AG09319 (cell line): ENCODE data around the gene NTPCR.

ENCODE experiments used
- DNase-seq: peaks from one replicate; pipeline ENCODE4 v3.0.0-alpha.2; 2010; ENCODE audit warnings: low read depth; ENCODE audit errors: extremely low read depth
- TF ChIP-seq, protein P1 (sequence below): IDR thresholded peaks from 2 replicates; pipeline ENCODE4 v1.5.1; 2011; ENCODE audit warnings: low read depth, mild to moderate bottlenecking, inconsistent platforms, low read length, moderate library complexity

Gene NTPCR

GRCh38 chr1:232950197-232951176 lies at the start of gene NTPCR:
NTPCR (plus strand) TSS chr1:232950611; CDS start chr1:232950711, 100 bp downstream.
- TF ChIP-seq, protein P1, sequence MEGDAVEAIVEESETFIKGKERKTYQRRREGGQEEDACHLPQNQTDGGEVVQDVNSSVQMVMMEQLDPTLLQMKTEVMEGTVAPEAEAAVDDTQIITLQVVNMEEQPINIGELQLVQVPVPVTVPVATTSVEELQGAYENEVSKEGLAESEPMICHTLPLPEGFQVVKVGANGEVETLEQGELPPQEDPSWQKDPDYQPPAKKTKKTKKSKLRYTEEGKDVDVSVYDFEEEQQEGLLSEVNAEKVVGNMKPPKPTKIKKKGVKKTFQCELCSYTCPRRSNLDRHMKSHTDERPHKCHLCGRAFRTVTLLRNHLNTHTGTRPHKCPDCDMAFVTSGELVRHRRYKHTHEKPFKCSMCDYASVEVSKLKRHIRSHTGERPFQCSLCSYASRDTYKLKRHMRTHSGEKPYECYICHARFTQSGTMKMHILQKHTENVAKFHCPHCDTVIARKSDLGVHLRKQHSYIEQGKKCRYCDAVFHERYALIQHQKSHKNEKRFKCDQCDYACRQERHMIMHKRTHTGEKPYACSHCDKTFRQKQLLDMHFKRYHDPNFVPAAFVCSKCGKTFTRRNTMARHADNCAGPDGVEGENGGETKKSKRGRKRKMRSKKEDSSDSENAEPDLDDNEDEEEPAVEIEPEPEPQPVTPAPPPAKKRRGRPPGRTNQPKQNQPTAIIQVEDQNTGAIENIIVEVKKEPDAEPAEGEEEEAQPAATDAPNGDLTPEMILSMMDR, result peak; percentile 16
- peak; percentile 75 for DNase-seq

- no peak for DNase-seq
- TF ChIP-seq, protein P1, result no peak
These were observed 49.6 kb upstream of the NTPCR start for GRCh38 chr1:232900818-232901217.

GRCh38 chr1:232901255-232901654 lies 49.2 kb upstream of the NTPCR start:
- TF ChIP-seq, protein P1, result no peak
- no peak for DNase-seq

DNA sequence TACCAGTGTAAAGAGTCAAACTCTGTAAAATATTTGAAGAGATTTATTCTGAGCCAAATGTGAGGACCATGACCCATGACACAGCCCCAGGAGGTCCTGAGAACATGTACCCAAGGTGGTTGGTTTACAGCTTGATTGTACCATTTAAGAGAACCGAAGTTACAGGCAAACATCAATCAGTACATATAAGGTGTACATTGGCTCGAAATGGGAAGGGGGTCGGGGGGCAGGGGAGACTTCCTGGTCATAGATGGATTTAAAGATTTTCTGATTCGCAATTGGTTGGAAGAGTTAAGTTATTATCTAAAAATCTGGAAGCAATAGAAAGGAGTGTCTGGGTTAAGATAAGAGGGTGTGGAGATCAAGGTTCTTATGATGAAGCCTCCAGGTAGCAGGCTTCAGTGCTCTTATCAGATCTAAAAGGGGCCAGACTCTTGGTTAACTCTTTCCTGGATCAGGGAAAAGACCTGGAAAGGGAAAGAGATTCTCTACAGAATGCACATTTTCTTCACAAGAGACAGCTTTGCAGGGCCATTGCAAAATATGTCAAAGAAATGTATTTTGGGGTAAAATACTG lies 47.5 kb upstream of the NTPCR start:
- no peak for DNase-seq
- TF ChIP-seq, protein P1, result no peak

DNA sequence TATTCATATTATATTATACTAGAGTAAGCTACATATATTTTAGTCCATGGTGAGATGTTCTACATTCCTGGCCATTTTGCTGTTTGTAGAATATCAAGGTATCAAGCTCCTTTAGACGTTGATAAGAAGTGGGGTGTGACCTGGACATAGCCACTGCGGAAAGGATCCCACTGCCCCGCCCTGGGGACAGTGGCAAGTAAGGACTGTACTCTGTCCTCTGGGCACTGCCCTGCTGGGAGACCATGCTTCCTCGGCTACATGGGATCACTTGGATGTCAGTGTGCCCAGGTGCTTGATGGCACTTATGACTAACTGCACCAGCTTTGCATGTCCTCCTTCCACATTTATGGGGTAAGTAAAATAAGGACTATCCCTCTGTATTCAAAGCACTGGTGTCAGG lies 46.3 kb upstream of the NTPCR start:
- DNase-seq, result no peak

DNA sequence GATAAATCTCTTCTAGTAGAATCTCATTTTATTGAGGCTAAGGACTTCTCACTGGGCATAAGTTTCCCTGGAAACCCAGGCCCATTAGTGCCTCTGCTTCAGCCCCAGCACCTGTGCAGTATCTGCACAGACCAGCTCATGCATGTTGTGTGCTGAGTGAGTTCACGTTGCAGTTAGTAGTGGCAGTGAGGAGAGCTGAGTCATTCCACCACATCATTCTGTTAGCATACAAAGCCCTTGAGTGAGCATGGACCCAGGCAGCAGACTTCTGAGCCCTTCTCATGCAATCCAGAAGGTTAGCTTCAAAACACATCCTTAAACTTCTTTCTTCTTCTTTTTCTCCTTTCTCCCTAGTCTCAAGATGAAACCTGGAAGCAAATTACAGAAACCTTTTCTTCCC lies 45.8 kb upstream of the NTPCR start:
- TF ChIP-seq, protein P1, result no peak
- DNase-seq, result no peak

More for the DNA sequence above, 46.3 kb upstream of the NTPCR start:
- TF ChIP-seq, protein P1, result no peak
